ENCODE data around the gene TMLHE. TPM values are rescaled to one million over a fixed set of nuclear protein-coding genes. Genes with fewer than 3 reads are reported as not detected.
"Not testable (repeated sequence)": the region's sequence is repeated elsewhere in the genome, so short reads cannot be mapped to it uniquely, and the experiment has no call there.

TMLHE gene
- total RNA-seq (2012; rRNA removed), result 10.4 and 11.1 TPM in 2 replicates

GRCh38 chrX:155612312-155613224, at the start of gene TMLHE, which contains the start of gene SPRY3:
TSS of gene TMLHE (minus strand) at chrX:155612952. CDS start at chrX:155545276, 67,676 bp downstream.
TSS of gene SPRY3 (plus strand) at chrX:155612586.
- peak within 1 kb of the TSS; percentile 83 for H3K4me3 ChIP-seq (ENCODE audit: low read length)
- no peaks in the 10 kb centered on the region for H3K4me1 ChIP-seq (ENCODE audit: control insufficient read depth, insufficient read depth, low read length)
- H3K9ac ChIP-seq (ENCODE audit: low read depth, low read length), result peak within 1 kb of the TSS; percentile 93
- no peaks in the 10 kb centered on the region for H3K27me3 ChIP-seq (ENCODE audit: control insufficient read depth, insufficient read depth, low read length)
- H3K9me3 ChIP-seq (replicated peaks; ENCODE audit: low read length), result no peaks in the 10 kb centered on the region
- no peaks in the 10 kb centered on the region for H3K36me3 ChIP-seq (ENCODE audit: insufficient read depth, low read length)
- H3K4me2 ChIP-seq (ENCODE audit: low read length), result peak within 1 kb of the TSS; percentile 79

- H3K4me3 ChIP-seq (ENCODE audit: low read length), result no peak overlapping the region
- H3K4me1 ChIP-seq (ENCODE audit: control insufficient read depth, insufficient read depth, low read length), result no peaks in the 10 kb centered on the region
- H3K27me3 ChIP-seq (ENCODE audit: control insufficient read depth, insufficient read depth, low read length), result no peaks in the 10 kb centered on the region
- H3K36me3 ChIP-seq (ENCODE audit: insufficient read depth, low read length), result no peaks in the 10 kb centered on the region
- H3K4me2 ChIP-seq (ENCODE audit: low read length), result no peak overlapping the region
- H3K9me3 ChIP-seq (replicated peaks; ENCODE audit: low read length), result no peaks in the 10 kb centered on the region
- no peak overlapping the region for H3K9ac ChIP-seq (ENCODE audit: low read depth, low read length)
Measured at GRCh38 chrX:155662282-155662681, 49.5 kb upstream of the TMLHE start.

- no peaks in the 10 kb centered on the region for H3K27me3 ChIP-seq (ENCODE audit: control insufficient read depth, insufficient read depth, low read length)
- no peak overlapping the region for H3K4me3 ChIP-seq (ENCODE audit: low read length)
- no peaks in the 10 kb centered on the region for H3K36me3 ChIP-seq (ENCODE audit: insufficient read depth, low read length)
- H3K4me2 ChIP-seq (ENCODE audit: low read length), result no peak overlapping the region
- H3K9ac ChIP-seq (ENCODE audit: low read depth, low read length), result no peak overlapping the region
- H3K4me1 ChIP-seq (ENCODE audit: control insufficient read depth, insufficient read depth, low read length), result no peaks in the 10 kb centered on the region
- peaks cover 5% of the 10 kb centered on the region for H3K9me3 ChIP-seq (replicated peaks; ENCODE audit: low read length)
Measured at GRCh38 chrX:155645180-155645579, 32.4 kb upstream of the TMLHE start.

GRCh38 chrX:155643240-155643639, 30.5 kb upstream of the TMLHE start:
- Histone ChIP-seq H3K9ac (ENCODE audit: low read depth, low read length) (no peak overlapping the region), H3K4me1 (ENCODE audit: control insufficient read depth, insufficient read depth, low read length) (no peaks in the 10 kb centered on the region), H3K9me3 (replicated peaks; ENCODE audit: low read length) (peaks cover 5% of the 10 kb centered on the region), H3K27me3 (ENCODE audit: control insufficient read depth, insufficient read depth, low read length) (no peaks in the 10 kb centered on the region), H3K36me3 (ENCODE audit: insufficient read depth, low read length) (no peaks in the 10 kb centered on the region), H3K4me3 (ENCODE audit: low read length) (no peak overlapping the region), H3K4me2 (ENCODE audit: low read length) (no peak overlapping the region)

GRCh38 chrX:155641371-155641770, 28.6 kb upstream of the TMLHE start:
- H3K9ac ChIP-seq (ENCODE audit: low read depth, low read length); H3K9me3 ChIP-seq (replicated peaks; ENCODE audit: low read length); H3K27me3 ChIP-seq (ENCODE audit: control insufficient read depth, insufficient read depth, low read length); H3K4me1 ChIP-seq (ENCODE audit: control insufficient read depth, insufficient read depth, low read length); H3K36me3 ChIP-seq (ENCODE audit: insufficient read depth, low read length): not testable (repeated sequence)
- Histone ChIP-seq H3K4me2 (ENCODE audit: low read length) (peak overlapping the region; percentile 69), H3K4me3 (ENCODE audit: low read length) (peak overlapping the region; percentile 55)

- Histone ChIP-seq H3K36me3 (ENCODE audit: insufficient read depth, low read length) (no peaks in the 10 kb centered on the region), H3K9ac (ENCODE audit: low read depth, low read length) (no peak overlapping the region), H3K27me3 (ENCODE audit: control insufficient read depth, insufficient read depth, low read length) (no peaks in the 10 kb centered on the region), H3K9me3 (replicated peaks; ENCODE audit: low read length) (no peaks in the 10 kb centered on the region), H3K4me1 (ENCODE audit: control insufficient read depth, insufficient read depth, low read length) (no peaks in the 10 kb centered on the region), H3K4me2 (ENCODE audit: low read length) (no peak overlapping the region), H3K4me3 (ENCODE audit: low read length) (no peak overlapping the region)
Measured at GRCh38 chrX:155637714-155638113, 25.0 kb upstream of the TMLHE start.

- H3K4me3 ChIP-seq (ENCODE audit: low read length); H3K9me3 ChIP-seq (replicated peaks; ENCODE audit: low read length); H3K36me3 ChIP-seq (ENCODE audit: insufficient read depth, low read length); H3K4me2 ChIP-seq (ENCODE audit: low read length); H3K27me3 ChIP-seq (ENCODE audit: control insufficient read depth, insufficient read depth, low read length); H3K4me1 ChIP-seq (ENCODE audit: control insufficient read depth, insufficient read depth, low read length); H3K9ac ChIP-seq (ENCODE audit: low read depth, low read length): not testable (repeated sequence)
Measured at GRCh38 chrX:155635019-155635418, 22.3 kb upstream of the TMLHE start.

- H3K4me1 ChIP-seq (ENCODE audit: control insufficient read depth, insufficient read depth, low read length), result no peaks in the 10 kb centered on the region
- H3K9ac ChIP-seq (ENCODE audit: low read depth, low read length), result no peak overlapping the region
- no peaks in the 10 kb centered on the region for H3K27me3 ChIP-seq (ENCODE audit: control insufficient read depth, insufficient read depth, low read length)
- no peaks in the 10 kb centered on the region for H3K36me3 ChIP-seq (ENCODE audit: insufficient read depth, low read length)
- no peak overlapping the region for H3K4me2 ChIP-seq (ENCODE audit: low read length)
- H3K9me3 ChIP-seq (replicated peaks; ENCODE audit: low read length), result no peaks in the 10 kb centered on the region
- H3K4me3 ChIP-seq (ENCODE audit: low read length), result no peak overlapping the region
Measured at GRCh38 chrX:155632431-155633100, 19.8 kb upstream of the TMLHE start.

GRCh38 chrX:155620110-155620509, 7.4 kb upstream of the TMLHE start:
- H3K27me3 ChIP-seq (ENCODE audit: control insufficient read depth, insufficient read depth, low read length); H3K9me3 ChIP-seq (replicated peaks; ENCODE audit: low read length); H3K4me2 ChIP-seq (ENCODE audit: low read length); H3K4me1 ChIP-seq (ENCODE audit: control insufficient read depth, insufficient read depth, low read length); H3K9ac ChIP-seq (ENCODE audit: low read depth, low read length); H3K4me3 ChIP-seq (ENCODE audit: low read length); H3K36me3 ChIP-seq (ENCODE audit: insufficient read depth, low read length): not testable (repeated sequence)

- Histone ChIP-seq H3K36me3 (ENCODE audit: insufficient read depth, low read length) (no peaks in the 10 kb centered on the region), H3K4me3 (ENCODE audit: low read length) (no peak overlapping the region), H3K4me1 (ENCODE audit: control insufficient read depth, insufficient read depth, low read length) (no peaks in the 10 kb centered on the region), H3K27me3 (ENCODE audit: control insufficient read depth, insufficient read depth, low read length) (no peaks in the 10 kb centered on the region), H3K4me2 (ENCODE audit: low read length) (no peak overlapping the region), H3K9me3 (replicated peaks; ENCODE audit: low read length) (no peaks in the 10 kb centered on the region), H3K9ac (ENCODE audit: low read depth, low read length) (no peak overlapping the region)
Measured at GRCh38 chrX:155615938-155616337, 3.2 kb upstream of the TMLHE start.

GRCh38 chrX:155613927-155614559, 1.3 kb upstream of the TMLHE start:
- H3K4me1 ChIP-seq (ENCODE audit: control insufficient read depth, insufficient read depth, low read length), result no peaks in the 10 kb centered on the region
- H3K4me3 ChIP-seq (ENCODE audit: low read length), result no peak overlapping the region
- H3K9ac ChIP-seq (ENCODE audit: low read depth, low read length), result no peak overlapping the region

More at GRCh38 chrX:155613927-155614559, 1.3 kb upstream of the TMLHE start:
- no peak overlapping the region for H3K4me2 ChIP-seq (ENCODE audit: low read length)
- no peaks in the 10 kb centered on the region for H3K27me3 ChIP-seq (ENCODE audit: control insufficient read depth, insufficient read depth, low read length)
- H3K36me3 ChIP-seq (ENCODE audit: insufficient read depth, low read length), result no peaks in the 10 kb centered on the region
- no peaks in the 10 kb centered on the region for H3K9me3 ChIP-seq (replicated peaks; ENCODE audit: low read length)

Data from skeletal muscle satellite cell (primary cell).